K562 (cell line): ENCODE measurements around the gene CNTF. TPM values are rescaled to one million over a fixed set of nuclear protein-coding genes. Genes with fewer than 3 reads are reported as not detected.
A peak's percentile ranks its signal among the peaks of the same experiment; 100 is the strongest.

Experiments
- HDAC8 ChIP-seq: fragments of 450-650 bp; IDR thresholded peaks from 2 replicates; pipeline ENCODE4 v1.6.1; 2016; ENCODE audit warnings: mild to moderate bottlenecking, missing genetic modification characterization, moderate library complexity, missing compliant biosample characterization
- HEY1 ChIP-seq: fragments of 250-450 bp; sonication (Bioruptor Pico); IDR thresholded peaks from 2 replicates; pipeline ENCODE4 v1.5.0; 2020; ENCODE audit warnings: mild to moderate bottlenecking, moderate library complexity, borderline replicate concordance
- MLX ChIP-seq, 2 experiments: fragments of 450-650 bp in 1 of 2; sonication (generic) in 1 of 2; formaldehyde crosslinking; conservative IDR thresholded peaks; 2 replicates each; pipeline versions ENCODE4 v1.4.0 to v1.8.1; 2020 to 2022; ENCODE audit warnings: mild to moderate bottlenecking in 1 of 2, missing genetic modification reagents in 1 of 2
- NFXL1 ChIP-seq: fragments of 450-650 bp; formaldehyde crosslinking; IDR thresholded peaks from 2 replicates; pipeline ENCODE4 v1.4.0; 2021; ENCODE audit warnings: mild to moderate bottlenecking
- PCBP1 ChIP-seq: fragments of 200-400 bp; formaldehyde crosslinking; IDR thresholded peaks from 2 replicates; pipeline ENCODE4 v1.6.1; 2018; ENCODE audit warnings: mild to moderate bottlenecking, low read depth, low read length; ENCODE audit not compliant: poor library complexity, severe bottlenecking
- SMC3 ChIP-seq: conservative IDR thresholded peaks from 2 replicates; pipeline ENCODE4 v1.6.1; 2011; ENCODE audit warnings: low read depth, low read length, improper control_type of control experiment; ENCODE audit not compliant: insufficient read depth
- STAT6 ChIP-seq: sonication (generic); formaldehyde crosslinking; IDR thresholded peaks from 2 replicates; pipeline ENCODE4 v1.8.1; 2023; ENCODE audit warnings: mild to moderate bottlenecking, missing genetic modification reagents
- ZBTB9 ChIP-seq: fragments of 450-650 bp; formaldehyde crosslinking; IDR thresholded peaks from 2 replicates; pipeline ENCODE4 v1.4.0; 2020; ENCODE audit warnings: mild to moderate bottlenecking, moderate library complexity
- ZNF274 ChIP-seq: IDR thresholded peaks from 2 replicates; pipeline ENCODE4 v1.6.1; 2011; ENCODE audit warnings: low read depth, mild to moderate bottlenecking, low read length, moderate library complexity, borderline replicate concordance
- ZNF407 ChIP-seq: fragments of 450-650 bp; IDR thresholded peaks from 2 replicates; pipeline ENCODE4 v1.6.1; 2016; ENCODE audit warnings: low read depth
- ZNF408 ChIP-seq: fragments of 250-450 bp; sonication (Bioruptor Pico); IDR thresholded peaks from 2 replicates; pipeline ENCODE4 v1.4.0; 2020; ENCODE audit warnings: low read depth, mild to moderate bottlenecking, moderate library complexity
- ZNF551 ChIP-seq: fragments of 250-450 bp; sonication (Bioruptor Pico); IDR thresholded peaks from 2 replicates; pipeline ENCODE4 v1.5.0; 2021; ENCODE audit warnings: mild to moderate bottlenecking, moderate library complexity
- polyA plus RNA-seq, 8 experiments: library from polyadenylated mRNA; depleted of rRNA in 4 of 8; stranded (reverse) in 5 of 8; unstranded in 3 of 8; fragments of >200 nt; fragmentation: Nextera tagmentation in 2 of 8; fragmentation: Illumina TruSeq in 1 of 8; extraction: Ambion mirVana in 2 of 8; extraction: Trizol in 1 of 8; gene quantifications; 2 replicates each; pipeline versions ENCODE4 v1.2.1 to v1.2.3, GENCODE V29; 2011 to 2014; ENCODE audit warnings: inconsistent platforms in 1 of 8, missing spikeins in 1 of 8
- total RNA-seq, 7 experiments: library from RNA; depleted of rRNA in 6 of 7; stranded (reverse); fragments of >200 nt in 6 of 7; fragmentation: Illumina TruSeq in 2 of 7; extraction: Trizol in 2 of 7; gene quantifications; 2 replicates each; pipeline versions ENCODE4 v1.2.1 to v1.2.3, GENCODE V29; 2011 to 2021; ENCODE audit warnings: low replicate concordance in 1 of 7

The CNTF gene
- total and polyA plus RNA-seq, 9 of the 15 experiments (the other 6 are each of a cell fraction or from before 2014, with no cell fraction given): 0.17 to 5.0 (median 2.3) TPM

DNA sequence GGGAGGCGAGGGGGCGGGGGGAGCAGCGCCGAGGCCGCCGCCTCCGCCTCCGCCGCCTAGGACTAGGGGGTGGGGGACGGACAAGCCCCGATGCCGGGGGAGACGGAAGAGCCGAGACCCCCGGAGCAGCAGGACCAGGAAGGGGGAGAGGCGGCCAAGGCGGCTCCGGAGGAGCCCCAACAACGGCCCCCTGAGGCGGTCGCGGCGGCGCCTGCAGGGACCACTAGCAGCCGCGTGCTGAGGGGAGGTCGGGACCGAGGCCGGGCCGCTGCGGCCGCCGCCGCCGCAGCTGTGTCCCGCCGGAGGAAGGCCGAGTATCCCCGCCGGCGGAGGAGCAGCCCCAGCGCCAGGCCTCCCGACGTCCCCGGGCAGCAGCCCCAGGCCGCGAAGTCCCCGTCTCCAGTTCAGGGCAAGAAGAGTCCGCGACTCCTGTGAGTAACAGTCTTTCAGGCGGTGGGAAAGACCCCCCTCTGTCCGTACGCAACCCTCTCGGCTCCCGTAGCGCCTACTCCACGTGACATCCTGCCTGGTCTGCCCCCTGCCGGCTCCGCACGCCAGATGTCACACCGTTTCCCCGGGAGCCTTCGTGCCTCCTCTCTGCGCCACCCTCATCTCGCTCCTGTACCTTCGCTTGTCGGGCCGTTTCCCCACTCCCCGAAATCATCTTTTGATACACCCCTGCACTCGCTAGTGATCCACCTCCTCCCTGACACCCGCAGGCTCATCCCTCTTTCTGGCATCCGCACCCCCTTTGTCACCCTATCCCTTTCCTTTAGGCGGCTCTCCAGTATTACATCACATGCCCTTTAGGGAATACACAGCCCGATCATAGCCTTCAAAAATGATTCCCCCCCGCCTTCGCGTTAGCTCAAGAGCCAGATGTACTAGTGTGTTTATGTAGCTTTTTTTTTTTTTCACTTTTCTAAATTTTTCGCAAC, 43.0 kb upstream of the CNTF start (continued):
- TF ChIP-seq ZNF407 (peak; percentile 98), ZBTB9 (CRISPR knock-in tag) (peak; percentile 79), HDAC8 (no peak), ZNF408 (CRISPR knock-in tag) (no peak), ZNF274 (no peak), STAT6 (CRISPR knock-in tag) (peak; percentile 30; the same call in 1 of the 2 replicates), SMC3 (no peak), NFXL1 (CRISPR knock-in tag) (no peak), HEY1 (CRISPR knock-in tag) (no peak), PCBP1 (peak; percentile 95), ZNF551 (CRISPR knock-in tag) (no peak), MLX (CRISPR knock-in tag; conservative IDR thresholded peaks at IDR 0.05) (no peak)
